ENCODE data around the gene CD300LG.

Gene CD300LG

GRCh38 chr17:43812396-43813265 is 34.3 kb upstream of the CD300LG start:
- Histone ChIP-seq H3K9ac (ENCODE audit: low read depth, low read length) (no peak overlapping the region), H3K4me3 (ENCODE audit: low read length) (no peak overlapping the region), H3K36me3 (ENCODE audit: insufficient read depth, low read length) (0 out of 2 replicates have a peak, but pooled peaks cover 8% of the 10 kb centered on the region)

GRCh38 chr17:43813386-43813785 is 33.6 kb upstream of the CD300LG start:
- Histone ChIP-seq H3K9ac (ENCODE audit: low read depth, low read length) (no peak overlapping the region), H3K27ac (ENCODE audit: low read depth, low read length) (no peak overlapping the region), H3K27me3 (ENCODE audit: insufficient read depth, low read length) (no peaks in the 10 kb centered on the region), H3K9me3 (ENCODE audit: insufficient read depth, low read depth, low read length) (no peaks in the 10 kb centered on the region), H3K4me1 (ENCODE audit: insufficient read depth, low read length) (peaks cover 6% of the 10 kb centered on the region; the same call in 1 of the 2 replicates), H3K36me3 (ENCODE audit: insufficient read depth, low read length) (0 out of 2 replicates have a peak, but pooled peaks cover 7% of the 10 kb centered on the region), H3K4me3 (ENCODE audit: low read length) (no peak overlapping the region)
- 91% methylated on average over 3 of the region's 3 CpGs for WGBS

More at GRCh38 chr17:43812396-43813265, 34.3 kb upstream of the CD300LG start:
- H3K4me1 ChIP-seq (ENCODE audit: insufficient read depth, low read length) = peaks cover 6% of the 10 kb centered on the region; the same call in 1 of the 2 replicates
- no peaks in the 10 kb centered on the region for H3K27me3 ChIP-seq (ENCODE audit: insufficient read depth, low read length)
- H3K27ac ChIP-seq (ENCODE audit: low read depth, low read length) = no peak overlapping the region
- 96% methylated on average over 10 of the region's 10 CpGs for WGBS
- no peaks in the 10 kb centered on the region for H3K9me3 ChIP-seq (ENCODE audit: insufficient read depth, low read depth, low read length)

- Histone ChIP-seq H3K9me3 (ENCODE audit: insufficient read depth, low read depth, low read length) (no peaks in the 10 kb centered on the region), H3K4me3 (ENCODE audit: low read length) (no peak overlapping the region), H3K27ac (ENCODE audit: low read depth, low read length) (no peak overlapping the region), H3K9ac (ENCODE audit: low read depth, low read length) (no peak overlapping the region), H3K4me1 (ENCODE audit: insufficient read depth, low read length) (peaks cover 6% of the 10 kb centered on the region; the same call in 1 of the 2 replicates), H3K27me3 (ENCODE audit: insufficient read depth, low read length) (no peaks in the 10 kb centered on the region), H3K36me3 (ENCODE audit: insufficient read depth, low read length) (0 out of 2 replicates have a peak, but pooled peaks cover 3% of the 10 kb centered on the region)
- 84% methylated on average over 12 of the region's 12 CpGs for WGBS
Measured at GRCh38 chr17:43814026-43814425, 33.0 kb upstream of the CD300LG start.

- Histone ChIP-seq H3K36me3 (ENCODE audit: insufficient read depth, low read length) (0 out of 2 replicates have a peak, but pooled peaks cover 3% of the 10 kb centered on the region), H3K27ac (ENCODE audit: low read depth, low read length) (no peak overlapping the region), H3K27me3 (ENCODE audit: insufficient read depth, low read length) (no peaks in the 10 kb centered on the region), H3K4me3 (ENCODE audit: low read length) (no peak overlapping the region), H3K4me1 (ENCODE audit: insufficient read depth, low read length) (peaks cover 6% of the 10 kb centered on the region; the same call in 1 of the 2 replicates), H3K9ac (ENCODE audit: low read depth, low read length) (no peak overlapping the region), H3K9me3 (ENCODE audit: insufficient read depth, low read depth, low read length) (no peaks in the 10 kb centered on the region)
- 76% methylated on average over 1 of the region's 1 CpG for WGBS
Measured at GRCh38 chr17:43814714-43815113, 32.3 kb upstream of the CD300LG start.

- H3K36me3 ChIP-seq (ENCODE audit: insufficient read depth, low read length) = 0 out of 2 replicates have a peak, but pooled peaks cover 3% of the 10 kb centered on the region
- 93% methylated on average over 24 of the region's 24 CpGs for WGBS
Measured at GRCh38 chr17:43816336-43817320, 30.3 kb upstream of the CD300LG start.

GRCh38 chr17:43817826-43818225 is 29.1 kb upstream of the CD300LG start:
- WGBS = 86% methylated on average over 9 of the region's 9 CpGs
- no peaks in the 10 kb centered on the region for H3K27me3 ChIP-seq (ENCODE audit: insufficient read depth, low read length)
- H3K9ac ChIP-seq (ENCODE audit: low read depth, low read length) = no peak overlapping the region
- H3K27ac ChIP-seq (ENCODE audit: low read depth, low read length) = no peak overlapping the region
- H3K4me3 ChIP-seq (ENCODE audit: low read length) = no peak overlapping the region
- H3K36me3 ChIP-seq (ENCODE audit: insufficient read depth, low read length) = 0 out of 2 replicates have a peak, but pooled peaks cover 3% of the 10 kb centered on the region
- no peaks in the 10 kb centered on the region for H3K4me1 ChIP-seq (ENCODE audit: insufficient read depth, low read length)
- no peaks in the 10 kb centered on the region for H3K9me3 ChIP-seq (ENCODE audit: insufficient read depth, low read depth, low read length)

More at GRCh38 chr17:43816336-43817320, 30.3 kb upstream of the CD300LG start:
- Histone ChIP-seq H3K27me3 (ENCODE audit: insufficient read depth, low read length) (no peaks in the 10 kb centered on the region), H3K4me1 (ENCODE audit: insufficient read depth, low read length) (no peaks in the 10 kb centered on the region), H3K4me3 (ENCODE audit: low read length) (no peak overlapping the region), H3K27ac (ENCODE audit: low read depth, low read length) (no peak overlapping the region), H3K9me3 (ENCODE audit: insufficient read depth, low read depth, low read length) (no peaks in the 10 kb centered on the region), H3K9ac (ENCODE audit: low read depth, low read length) (no peak overlapping the region)

- H3K27me3 ChIP-seq (ENCODE audit: insufficient read depth, low read length) = no peaks in the 10 kb centered on the region
- H3K27ac ChIP-seq (ENCODE audit: low read depth, low read length) = no peak overlapping the region
- H3K4me3 ChIP-seq (ENCODE audit: low read length) = no peak overlapping the region
- 93% methylated on average over 5 of the region's 5 CpGs for WGBS
- H3K36me3 ChIP-seq (ENCODE audit: insufficient read depth, low read length) = no peaks in the 10 kb centered on the region
- no peaks in the 10 kb centered on the region for H3K4me1 ChIP-seq (ENCODE audit: insufficient read depth, low read length)
- no peaks in the 10 kb centered on the region for H3K9me3 ChIP-seq (ENCODE audit: insufficient read depth, low read depth, low read length)
- H3K9ac ChIP-seq (ENCODE audit: low read depth, low read length) = no peak overlapping the region
Measured at GRCh38 chr17:43818966-43819365, 28.0 kb upstream of the CD300LG start.

GRCh38 chr17:43820759-43821158 is 26.2 kb upstream of the CD300LG start:
- H3K27ac ChIP-seq (ENCODE audit: low read depth, low read length) = no peak overlapping the region
- WGBS = 94% methylated on average over 14 of the region's 14 CpGs
- H3K36me3 ChIP-seq (ENCODE audit: insufficient read depth, low read length) = no peaks in the 10 kb centered on the region
- H3K4me1 ChIP-seq (ENCODE audit: insufficient read depth, low read length) = no peaks in the 10 kb centered on the region
- H3K9me3 ChIP-seq (ENCODE audit: insufficient read depth, low read depth, low read length) = no peaks in the 10 kb centered on the region
- H3K4me3 ChIP-seq (ENCODE audit: low read length) = no peak overlapping the region
- no peaks in the 10 kb centered on the region for H3K27me3 ChIP-seq (ENCODE audit: insufficient read depth, low read length)
- no peak overlapping the region for H3K9ac ChIP-seq (ENCODE audit: low read depth, low read length)

- no peak overlapping the region for H3K27ac ChIP-seq (ENCODE audit: low read depth, low read length)
- WGBS = 85% methylated on average over 5 of the region's 5 CpGs
Measured at GRCh38 chr17:43822570-43823190, 24.3 kb upstream of the CD300LG start.

GRCh38 chr17:43823350-43824084 is 23.5 kb upstream of the CD300LG start:
- H3K4me1 ChIP-seq (ENCODE audit: insufficient read depth, low read length) = no peaks in the 10 kb centered on the region
- H3K9me3 ChIP-seq (ENCODE audit: insufficient read depth, low read depth, low read length) = no peaks in the 10 kb centered on the region
- no peaks in the 10 kb centered on the region for H3K27me3 ChIP-seq (ENCODE audit: insufficient read depth, low read length)
- H3K36me3 ChIP-seq (ENCODE audit: insufficient read depth, low read length) = peaks cover 3% of the 10 kb centered on the region
- H3K4me3 ChIP-seq (ENCODE audit: low read length) = no peak overlapping the region
- 92% methylated on average over 10 of the region's 10 CpGs for WGBS
- no peak overlapping the region for H3K9ac ChIP-seq (ENCODE audit: low read depth, low read length)
- H3K27ac ChIP-seq (ENCODE audit: low read depth, low read length) = no peak overlapping the region

More at GRCh38 chr17:43822570-43823190, 24.3 kb upstream of the CD300LG start:
- H3K4me1 ChIP-seq (ENCODE audit: insufficient read depth, low read length) = no peaks in the 10 kb centered on the region
- H3K9ac ChIP-seq (ENCODE audit: low read depth, low read length) = no peak overlapping the region
- no peak overlapping the region for H3K4me3 ChIP-seq (ENCODE audit: low read length)
- H3K36me3 ChIP-seq (ENCODE audit: insufficient read depth, low read length) = no peaks in the 10 kb centered on the region
- no peaks in the 10 kb centered on the region for H3K27me3 ChIP-seq (ENCODE audit: insufficient read depth, low read length)
- no peaks in the 10 kb centered on the region for H3K9me3 ChIP-seq (ENCODE audit: insufficient read depth, low read depth, low read length)

Measured in HUES64 (cell line).